ENCODE results near the gene OMD. TPM values are rescaled to one million over a fixed set of nuclear protein-coding genes. Genes with fewer than 3 reads are reported as not detected.

Gene OMD, protein sequence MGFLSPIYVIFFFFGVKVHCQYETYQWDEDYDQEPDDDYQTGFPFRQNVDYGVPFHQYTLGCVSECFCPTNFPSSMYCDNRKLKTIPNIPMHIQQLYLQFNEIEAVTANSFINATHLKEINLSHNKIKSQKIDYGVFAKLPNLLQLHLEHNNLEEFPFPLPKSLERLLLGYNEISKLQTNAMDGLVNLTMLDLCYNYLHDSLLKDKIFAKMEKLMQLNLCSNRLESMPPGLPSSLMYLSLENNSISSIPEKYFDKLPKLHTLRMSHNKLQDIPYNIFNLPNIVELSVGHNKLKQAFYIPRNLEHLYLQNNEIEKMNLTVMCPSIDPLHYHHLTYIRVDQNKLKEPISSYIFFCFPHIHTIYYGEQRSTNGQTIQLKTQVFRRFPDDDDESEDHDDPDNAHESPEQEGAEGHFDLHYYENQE
- total RNA-seq = 11.2 and 12.3 TPM in 2 replicates

DNA sequence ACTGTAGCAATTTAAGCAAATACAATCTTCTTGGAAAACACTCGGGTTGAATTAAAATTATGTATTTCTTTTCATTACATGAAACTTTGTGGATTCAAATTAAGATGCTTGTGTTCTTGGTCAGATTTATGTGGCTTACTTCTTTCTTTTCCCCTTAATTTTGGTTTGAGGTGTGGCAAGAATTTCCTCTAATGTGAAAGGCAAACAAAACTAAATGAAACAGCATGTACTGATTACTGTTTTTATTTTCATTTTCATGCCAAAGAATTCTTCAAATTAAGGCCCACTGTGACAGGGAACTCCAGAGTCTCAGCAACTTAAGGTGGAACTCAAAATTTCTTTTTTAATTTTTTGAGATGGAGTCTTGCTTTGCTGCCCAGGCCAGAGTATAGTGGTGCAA lies at the start of gene OMD:
TSS of gene OMD (minus strand) at position 132 of the 400 bp plus-strand sequence. CDS start 6,913 bp downstream, outside the sequence.

DNA sequence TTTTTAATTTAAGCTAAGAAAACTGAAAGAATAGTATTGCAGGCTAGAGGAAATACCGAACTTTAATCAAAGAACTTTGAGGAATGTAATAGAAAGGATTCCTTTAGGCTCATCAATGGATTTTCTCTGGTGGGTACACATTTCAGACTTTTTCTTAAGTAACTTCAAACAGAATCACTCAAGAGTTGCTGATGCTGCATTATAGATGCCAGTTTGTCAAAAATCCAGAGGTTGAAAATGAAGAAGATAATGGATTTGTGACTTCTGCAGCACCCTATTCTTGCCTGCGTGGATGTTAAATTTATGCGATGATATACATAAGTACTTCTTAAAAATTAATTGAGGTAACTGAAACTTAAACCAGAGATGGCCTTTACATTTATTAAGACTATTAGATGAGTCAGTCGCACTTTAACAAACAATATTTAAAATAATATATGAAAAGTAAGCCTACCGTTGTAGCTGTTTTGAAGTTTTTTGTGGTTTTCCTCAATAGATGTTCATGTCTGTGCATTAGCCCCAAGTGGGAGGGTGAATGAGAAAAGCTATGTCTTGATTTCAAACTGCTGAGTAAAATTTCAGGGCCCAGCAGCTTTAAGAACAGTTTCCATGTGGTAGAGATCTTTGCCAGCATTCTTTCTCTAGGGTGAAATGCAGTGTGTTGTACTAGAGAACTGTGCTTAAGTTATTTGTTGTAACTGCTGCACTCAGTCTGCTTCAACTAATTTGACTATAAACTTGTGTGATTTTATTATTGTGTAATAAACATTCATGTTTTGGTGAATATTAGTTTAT lies 20.0 kb downstream of the OMD start, which contains the start of gene OGN:
TSS of gene OGN (minus strand) at position 537 of the 795 bp plus-strand sequence. CDS start 1,171 bp downstream, outside the sequence.

Other genes with a start within 250 kb of the OMD start
- 72.6 and 80.5 TPM in 2 replicates for gene IARS1, start 130.8 kb downstream of the OMD start, total RNA-seq
- gene NOL8, start 99.1 kb downstream of the OMD start, total RNA-seq = 26.8 and 28.4 TPM in 2 replicates
- 2.4 and 3.6 TPM in 2 replicates for gene CENPP, start 98.5 kb downstream of the OMD start, total RNA-seq
- 25.6 and 25.9 TPM in 2 replicates for gene OGN, start 19.9 kb downstream of the OMD start, total RNA-seq
- gene ASPN, start 58.0 kb upstream of the OMD start, total RNA-seq = 11.1 and 11.6 TPM in 2 replicates
- 39.1 and 50.1 TPM in 2 replicates for gene ECM2, start 111.5 kb upstream of the OMD start, total RNA-seq
- gene IPPK, start 245.7 kb upstream of the OMD start, total RNA-seq = 5.2 and 6.3 TPM in 2 replicates

All from cardiac ventricle fibroblast (primary cell).